Activated T-helper 1 cell treated with anti-CD3 and anti-CD28 coated beads, Interleukin-2, amount 50 U/mL, for 16 hours (primary cell): ENCODE results near the gene GRID1.

ENCODE experiments used
- DNase-seq, 2 donors: peaks; one replicate each; pipeline ENCODE4 v3.0.0-alpha.2; 2020; ENCODE audit warnings: low read depth in 1 of 2, low spot score in 1 of 2

GRID1 gene

DNA sequence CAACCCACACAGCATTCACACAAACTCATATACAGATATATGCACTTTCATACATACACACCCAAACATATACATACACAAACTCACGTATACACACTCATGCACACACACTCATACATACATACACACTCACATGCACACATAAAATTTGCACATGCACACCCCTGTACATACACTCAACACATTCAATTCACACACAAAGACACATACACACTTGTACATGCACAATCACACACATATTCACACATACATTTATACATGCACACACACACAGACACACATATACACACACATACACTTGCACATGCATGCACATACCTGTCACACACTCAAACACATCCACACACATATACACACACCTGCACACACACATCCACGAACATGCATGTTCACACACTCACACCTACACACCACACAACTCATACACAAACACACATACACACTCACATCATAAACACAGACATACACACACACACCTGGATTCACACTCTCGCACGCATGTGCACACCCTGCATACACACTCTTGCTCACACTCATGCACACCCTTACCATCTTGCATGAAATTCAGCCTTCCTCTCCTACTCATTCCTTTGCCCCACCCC is 451.2 kb downstream of the GRID1 start:
- no peak for DNase-seq

DNA sequence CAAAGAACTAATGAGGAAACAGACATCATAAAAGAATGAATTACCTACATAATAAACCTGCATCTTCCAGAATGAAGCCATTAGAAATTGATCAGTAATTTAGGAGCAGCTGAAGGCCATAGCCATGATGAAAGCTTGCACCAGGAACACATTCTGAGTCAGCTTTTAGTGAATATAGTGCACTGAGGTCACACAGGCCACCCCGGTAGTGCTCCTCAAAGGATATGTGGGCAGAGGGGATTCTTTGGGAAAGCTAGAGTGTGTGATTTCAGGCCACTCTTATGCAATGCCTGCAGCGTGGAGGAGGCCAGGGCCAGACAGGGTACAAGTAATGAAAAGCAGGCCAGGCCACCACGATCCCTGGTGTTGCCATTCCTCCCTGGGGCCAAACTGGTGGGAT is 451.9 kb downstream of the GRID1 start:
- no peak for DNase-seq

DNA sequence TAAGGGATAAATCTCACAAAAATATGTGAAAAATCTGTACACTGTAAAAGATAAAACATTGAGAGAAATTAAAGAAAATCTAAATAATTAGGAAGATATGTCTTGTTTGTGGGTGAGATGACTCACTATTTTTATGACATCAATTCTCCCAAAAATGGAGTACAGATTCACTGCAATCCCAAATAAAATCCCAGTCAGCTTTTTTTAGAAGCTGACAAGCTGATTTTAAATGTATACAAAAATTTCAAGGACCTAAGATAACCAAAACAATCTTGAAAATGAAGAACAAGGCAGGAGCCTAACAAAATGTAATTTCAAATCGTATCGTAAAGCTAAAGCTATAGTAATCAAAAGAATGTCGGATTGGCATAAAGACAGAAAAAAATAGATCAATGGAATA is 458.1 kb downstream of the GRID1 start:
- no peak for DNase-seq

DNA sequence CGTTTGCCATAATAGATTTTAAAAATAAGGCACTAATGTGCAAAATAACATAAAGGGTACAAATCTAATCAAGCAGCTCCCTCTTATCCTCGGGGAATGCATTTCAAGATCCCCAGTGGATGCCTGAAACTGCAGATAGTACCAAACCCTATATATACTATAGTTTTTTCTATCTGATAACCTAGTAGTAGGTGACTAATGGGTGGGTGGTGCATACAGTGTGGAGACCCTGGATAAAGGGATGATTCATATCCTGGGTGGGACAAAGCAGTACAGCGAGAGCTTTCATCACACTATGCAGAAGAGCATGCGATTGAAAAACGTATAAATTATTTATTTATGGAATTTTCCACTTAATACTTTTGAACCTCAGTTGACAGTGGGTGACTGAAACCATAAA is 464.5 kb downstream of the GRID1 start:
- DNase-seq, result no peak

DNA sequence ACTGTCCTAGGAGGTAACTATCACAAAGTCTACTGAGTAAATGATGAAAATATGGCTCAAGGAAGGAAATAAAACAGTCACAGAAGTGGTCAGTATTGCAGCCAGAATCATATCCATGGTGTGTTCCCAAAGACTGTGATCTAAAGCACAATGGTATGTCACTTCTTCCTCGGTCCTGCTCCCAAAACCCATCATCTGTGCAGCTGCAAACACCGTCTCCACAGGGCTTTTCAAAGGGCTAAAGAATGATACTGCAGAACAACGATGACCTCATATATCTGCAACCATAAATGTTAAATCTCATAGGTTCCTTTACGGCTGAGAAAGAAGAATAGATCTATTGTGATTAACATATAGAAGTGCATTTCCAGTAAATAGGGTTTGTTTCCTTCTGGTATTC is 465.0 kb downstream of the GRID1 start:
- DNase-seq, result no peak

DNA sequence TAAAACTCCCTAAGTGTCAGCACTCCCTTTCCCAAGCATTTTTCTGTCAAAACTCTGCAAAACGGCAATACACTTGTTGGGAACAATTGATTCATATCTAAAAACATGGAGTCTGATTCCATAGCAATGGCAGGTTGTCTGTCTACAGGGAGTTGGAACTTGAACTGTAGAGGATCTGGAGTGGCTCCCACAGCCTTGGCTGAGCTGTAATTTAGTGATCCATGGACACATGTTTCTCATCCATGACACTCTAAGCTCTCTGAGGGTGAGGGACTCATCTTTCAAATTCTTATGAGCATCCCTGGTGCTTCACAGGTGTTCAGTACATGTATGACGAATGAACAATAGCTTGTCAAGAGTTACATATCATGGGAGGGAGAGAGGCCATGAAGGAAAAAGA is 466.1 kb downstream of the GRID1 start:
- no peak for DNase-seq

DNA sequence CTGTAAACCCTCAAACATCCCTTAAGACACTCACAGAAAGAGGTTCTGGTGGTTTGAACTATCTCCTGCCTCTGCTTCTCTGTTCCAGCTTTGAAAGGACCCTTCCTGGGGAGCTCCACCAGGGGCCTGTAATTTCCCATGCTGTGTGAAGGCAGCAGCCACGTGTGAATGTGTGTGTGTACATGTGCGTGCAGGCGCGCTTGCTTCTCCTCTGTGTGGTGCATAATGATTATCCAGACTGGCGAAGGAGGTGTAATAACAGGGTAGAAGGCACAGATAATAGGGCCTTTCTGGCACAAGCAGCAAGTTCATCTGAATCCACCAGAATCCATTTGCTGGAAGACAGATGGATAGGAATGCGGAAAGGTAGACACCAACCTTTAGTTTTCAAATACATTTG is 466.5 kb downstream of the GRID1 start:
- DNase-seq, result no peak

DNA sequence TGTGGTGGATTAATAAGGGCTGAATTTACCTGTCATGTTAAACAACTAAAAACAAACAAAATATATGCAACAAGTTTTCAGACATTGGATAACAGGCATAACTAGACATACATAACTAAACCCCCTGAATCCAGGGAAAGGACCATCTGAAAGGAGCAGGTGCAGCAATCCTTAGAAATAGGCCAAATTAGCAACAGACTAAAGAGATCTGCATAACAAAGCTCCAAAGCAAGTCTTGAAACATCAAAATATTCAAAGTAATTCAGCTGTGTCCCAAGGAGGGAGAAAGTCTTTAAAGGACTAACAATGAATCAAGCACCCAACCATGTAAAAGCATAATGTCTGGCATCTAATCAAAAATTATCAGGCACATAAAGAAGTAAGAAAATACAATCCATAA is 475.1 kb downstream of the GRID1 start:
- no peak for DNase-seq

DNA sequence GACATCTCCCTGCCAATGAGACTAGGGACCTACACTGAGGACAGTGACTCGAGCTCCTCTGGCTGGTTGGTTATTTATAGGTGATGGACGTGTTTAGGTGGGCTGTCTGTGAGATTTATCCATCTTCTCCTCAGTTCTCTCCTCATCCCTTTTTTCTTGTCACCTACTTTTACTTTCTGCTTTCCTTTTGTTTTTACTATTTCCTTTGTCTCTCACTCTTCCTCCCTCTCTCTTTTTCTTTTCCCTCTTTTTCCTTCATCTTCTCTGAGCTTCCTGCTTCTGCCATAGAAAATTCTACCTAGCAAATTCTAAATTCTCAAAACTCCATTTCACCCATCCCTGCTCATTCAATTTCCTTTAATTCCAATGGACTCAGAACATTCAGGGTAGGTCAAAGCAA is 478.0 kb downstream of the GRID1 start:
- no peak for DNase-seq

DNA sequence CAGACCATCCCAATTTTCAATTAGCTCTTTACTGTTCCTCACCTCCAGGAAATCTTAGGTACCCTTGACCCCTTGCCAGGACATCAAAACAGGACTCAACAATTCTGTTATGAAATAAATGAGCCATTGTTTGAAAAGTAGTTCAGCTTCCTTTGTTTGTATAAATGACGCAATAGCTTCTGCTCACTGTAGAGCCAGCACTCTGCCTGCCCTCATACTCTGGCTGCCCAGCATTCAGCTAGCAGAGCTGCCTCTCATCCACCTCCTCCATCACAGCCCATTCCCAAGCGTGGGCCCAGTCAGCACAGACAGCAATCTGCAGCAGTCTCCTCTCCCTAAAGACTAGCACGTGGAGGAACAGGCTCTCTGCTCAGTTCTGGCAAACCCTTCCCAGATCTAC is 478.6 kb downstream of the GRID1 start:
- no peak for DNase-seq

DNA sequence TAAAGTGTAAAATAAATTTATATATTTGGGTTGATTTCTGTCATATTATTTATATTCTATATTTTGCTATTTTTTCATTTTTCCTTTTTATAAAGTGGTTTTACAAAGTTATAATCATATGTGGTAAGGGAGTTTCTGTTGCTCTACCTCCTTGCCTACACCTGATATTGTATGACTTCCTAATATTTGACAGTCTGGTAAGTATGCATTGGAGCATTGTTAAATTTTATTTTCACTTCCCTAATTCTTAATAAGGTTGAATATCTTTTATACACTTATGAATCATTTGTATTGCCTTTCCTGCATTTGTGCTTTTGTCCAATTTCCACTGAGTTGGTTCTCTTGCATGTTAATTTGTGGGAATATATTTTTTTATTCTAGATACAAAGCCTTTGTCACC is 492.4 kb downstream of the GRID1 start:
- DNase-seq, result no peak

DNA sequence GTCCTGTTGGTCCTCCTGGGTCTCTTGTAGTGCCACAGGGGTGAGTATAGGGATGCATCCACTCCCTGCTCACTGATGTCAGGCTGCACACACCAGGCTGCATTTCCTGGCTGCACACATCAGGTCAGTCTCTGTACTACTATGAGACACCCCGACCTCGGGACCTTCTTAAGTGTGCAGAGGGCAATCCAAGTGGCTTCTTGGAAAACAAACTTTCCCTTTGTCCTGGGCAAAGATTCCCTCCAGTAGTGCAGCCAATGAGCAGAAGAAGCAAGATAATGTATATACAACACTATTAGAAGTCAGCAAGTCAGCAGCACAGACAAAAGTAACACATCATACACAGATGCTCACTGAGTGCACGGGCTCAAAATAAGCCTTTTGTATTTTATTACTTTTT is 493.5 kb downstream of the GRID1 start:
- DNase-seq, result no peak

DNA sequence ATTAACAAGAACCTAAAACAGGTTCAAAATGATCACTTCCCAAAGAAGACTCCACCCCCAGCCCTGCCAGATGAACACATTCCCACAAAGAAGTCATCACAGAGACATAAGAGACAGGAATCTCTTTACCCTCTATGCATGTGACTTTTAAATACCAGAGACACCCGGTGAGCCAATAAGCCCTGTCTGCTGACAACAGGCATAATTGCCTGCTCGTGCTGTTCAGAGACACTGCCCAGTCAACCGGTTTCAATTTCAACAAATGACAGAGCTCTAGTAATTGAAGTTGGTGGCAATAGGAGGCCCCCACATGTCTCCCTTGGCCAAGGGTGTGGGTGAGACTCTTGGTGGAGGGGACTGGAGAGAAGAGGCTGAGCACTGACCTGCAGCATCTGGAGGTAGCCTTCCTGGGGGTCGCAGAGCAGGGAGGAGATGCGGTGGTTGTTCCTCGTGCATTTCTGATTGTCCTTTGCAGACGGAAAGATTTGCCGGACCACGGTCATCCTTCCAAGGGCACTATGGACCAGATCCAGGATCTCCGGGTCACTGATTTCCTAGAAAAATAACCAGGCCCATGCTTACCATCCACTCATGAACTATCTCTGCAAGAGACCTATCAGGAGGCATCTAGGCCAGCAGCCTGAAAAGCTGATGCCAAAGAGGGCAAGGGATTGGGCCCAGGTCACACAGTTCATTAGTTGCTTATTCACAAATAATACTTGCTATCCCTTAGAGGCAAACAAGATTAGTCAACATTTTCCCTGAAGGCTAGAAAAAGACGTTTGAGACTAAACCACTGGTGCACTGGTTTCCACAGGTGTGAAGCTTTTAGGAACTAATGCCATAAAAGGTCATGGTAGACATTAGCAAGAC is 497.7 kb downstream of the GRID1 start:
- DNase-seq, result no peak

DNA sequence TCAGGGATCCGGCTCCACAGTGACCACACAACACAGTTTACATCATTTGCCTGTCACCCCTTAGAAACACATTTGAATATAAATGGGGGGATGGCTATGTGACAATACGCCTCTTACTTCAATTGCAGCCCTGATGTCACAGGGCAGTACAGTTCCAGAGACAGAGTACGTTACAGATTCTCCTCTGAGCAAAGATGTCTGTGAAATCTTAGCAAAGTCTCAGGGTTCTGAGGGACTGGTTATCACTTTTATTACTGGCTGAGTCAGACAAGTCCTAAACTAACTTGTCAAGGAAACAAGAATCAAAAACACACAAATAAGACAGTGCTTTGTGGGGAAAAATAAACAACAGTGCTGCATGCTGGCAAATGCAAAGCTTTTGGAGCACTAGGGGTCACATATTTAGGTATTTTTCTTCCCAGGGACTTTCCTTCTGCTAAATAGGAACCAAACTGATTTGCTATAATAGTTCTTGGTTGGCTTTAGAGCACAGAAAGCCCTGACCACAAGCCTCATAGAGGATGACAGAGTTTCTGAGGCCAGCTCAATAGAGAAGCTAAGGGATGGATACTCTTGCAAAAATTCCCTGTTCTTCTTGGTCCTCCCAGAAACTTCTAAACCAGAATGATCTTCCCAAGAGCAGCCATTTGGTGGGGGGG is 501.6 kb downstream of the GRID1 start:
- DNase-seq, result no peak

DNA sequence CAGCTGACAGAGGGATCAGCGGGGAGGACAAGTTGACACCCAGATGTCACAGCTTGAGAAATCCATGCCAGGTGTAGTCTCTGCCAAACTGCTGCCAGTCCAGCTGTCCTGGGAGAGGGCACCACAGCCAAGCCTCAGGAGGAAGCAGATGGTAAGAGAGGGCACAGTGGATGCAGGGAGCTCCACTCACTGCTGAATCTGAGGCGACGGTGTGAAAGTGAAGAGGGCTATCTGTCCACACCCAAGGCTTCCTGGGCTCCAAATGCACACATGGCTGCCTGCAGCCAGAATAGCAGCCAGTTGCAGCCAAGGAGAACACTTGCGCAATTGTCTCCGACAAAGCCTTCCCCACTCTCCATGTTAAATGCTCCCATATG is 502.4 kb downstream of the GRID1 start:
- DNase-seq, result no peak

DNA sequence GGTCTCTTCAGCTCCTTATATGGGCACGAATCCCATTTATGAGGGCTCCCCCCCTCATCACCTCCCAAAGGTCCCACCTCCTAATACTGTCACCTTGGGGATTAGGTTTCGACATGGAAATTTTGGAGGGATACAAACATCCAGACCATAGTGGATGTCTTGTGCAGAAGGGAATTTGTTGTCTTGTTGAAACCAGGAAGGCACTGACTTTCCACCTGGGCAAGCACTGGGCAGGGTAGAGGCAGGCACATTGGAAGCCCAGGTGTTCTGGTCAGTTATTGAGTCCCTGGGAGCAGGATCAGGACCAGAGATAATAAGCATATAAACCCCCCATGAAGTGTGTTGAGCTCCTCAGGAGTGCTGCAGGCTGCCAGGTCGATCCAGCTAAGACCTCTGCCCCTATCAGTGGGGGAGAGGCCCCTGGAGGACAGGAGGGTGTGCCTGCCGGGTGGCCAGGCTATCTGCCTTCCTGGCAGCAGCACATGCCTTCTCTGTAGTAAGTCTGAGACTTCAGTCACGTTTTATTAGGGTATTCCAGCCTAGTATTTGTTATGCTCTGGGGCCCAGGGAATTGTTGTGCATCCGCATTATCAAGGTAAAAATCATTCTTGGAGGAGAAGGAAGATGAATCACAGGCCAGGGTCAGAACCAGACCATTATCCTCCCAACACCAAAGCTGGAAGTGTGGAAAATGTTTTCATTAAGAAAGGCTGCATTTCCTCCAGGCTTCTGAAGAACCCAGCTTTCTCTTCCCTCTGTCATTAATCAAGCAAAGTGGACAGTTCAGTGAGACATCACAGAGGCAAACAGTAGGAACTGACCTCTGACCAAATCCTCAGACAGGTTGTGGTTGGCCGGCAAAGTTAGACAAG is 503.1 kb downstream of the GRID1 start:
- no peak for DNase-seq

DNA sequence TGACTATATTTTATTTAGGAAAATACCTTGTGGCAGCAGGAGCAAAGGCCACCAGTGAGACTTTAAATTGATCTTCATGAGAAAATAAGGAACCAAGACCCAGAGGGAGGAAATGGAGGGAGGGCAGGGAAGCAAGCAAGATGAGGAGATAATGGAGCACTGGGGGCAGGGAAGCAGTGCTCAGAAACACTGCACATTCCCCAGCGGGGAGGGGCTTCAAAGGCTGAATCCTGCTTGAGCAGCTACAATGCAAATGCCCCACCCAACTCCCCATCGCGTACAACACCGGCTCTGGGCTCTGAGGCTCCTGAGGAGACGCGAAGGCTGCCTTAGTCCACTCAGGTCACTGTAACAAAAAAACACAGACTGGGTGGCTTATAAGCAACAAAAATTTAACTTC is 503.8 kb downstream of the GRID1 start:
- no peak for DNase-seq

DNA sequence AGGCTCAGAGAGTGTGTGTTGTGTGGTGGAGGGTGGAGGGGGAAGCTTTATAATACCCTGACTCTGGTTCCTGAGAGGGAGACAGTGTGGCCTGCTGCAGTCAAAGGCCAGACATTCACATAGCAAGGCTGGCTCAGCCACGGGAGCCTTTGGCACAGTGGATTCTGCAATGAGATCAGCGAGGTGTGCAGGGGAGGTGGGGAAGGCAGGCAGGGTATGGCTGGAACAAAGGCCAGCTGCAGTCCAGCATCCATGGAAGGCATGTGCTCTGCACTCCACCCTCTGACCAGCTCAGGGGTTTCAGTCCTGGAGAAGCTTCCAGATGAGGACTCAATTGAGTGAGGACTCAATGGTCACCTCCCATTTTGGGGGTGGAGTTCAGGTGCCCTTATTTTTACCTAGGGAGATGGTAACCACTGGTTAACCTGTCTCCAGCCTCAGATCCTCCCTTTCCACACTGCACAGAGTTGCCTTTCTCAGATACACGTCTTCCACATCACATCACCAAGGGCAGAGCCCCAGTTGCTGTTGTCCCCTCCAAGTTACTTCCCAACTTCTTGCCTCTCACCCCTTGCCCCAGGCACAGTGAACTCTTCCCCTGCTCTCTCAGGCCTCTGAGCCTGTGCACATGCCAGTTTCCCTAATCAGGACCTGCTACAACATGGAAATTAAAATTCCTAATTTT is 504.9 kb downstream of the GRID1 start:
- DNase-seq, result no peak

DNA sequence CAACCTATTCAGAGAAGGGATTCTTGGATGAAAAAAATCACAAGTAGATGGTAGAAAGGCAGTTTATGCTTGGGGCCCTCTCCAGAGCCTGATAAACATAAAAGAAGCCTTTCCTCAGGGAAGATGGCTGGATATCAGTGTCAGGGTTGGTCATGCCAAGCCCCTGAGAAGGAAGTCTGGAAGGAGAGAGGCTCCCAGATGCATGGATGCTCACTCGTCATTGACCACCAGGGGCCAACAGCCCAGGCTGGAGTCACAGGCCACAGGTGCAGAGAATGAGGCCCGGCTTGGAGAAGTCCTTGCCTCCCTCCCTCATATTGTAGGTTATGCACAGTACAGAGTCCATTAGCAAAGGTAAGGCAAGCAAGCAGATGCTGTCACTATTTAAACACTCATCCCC is 506.7 kb downstream of the GRID1 start:
- no peak for DNase-seq

DNA sequence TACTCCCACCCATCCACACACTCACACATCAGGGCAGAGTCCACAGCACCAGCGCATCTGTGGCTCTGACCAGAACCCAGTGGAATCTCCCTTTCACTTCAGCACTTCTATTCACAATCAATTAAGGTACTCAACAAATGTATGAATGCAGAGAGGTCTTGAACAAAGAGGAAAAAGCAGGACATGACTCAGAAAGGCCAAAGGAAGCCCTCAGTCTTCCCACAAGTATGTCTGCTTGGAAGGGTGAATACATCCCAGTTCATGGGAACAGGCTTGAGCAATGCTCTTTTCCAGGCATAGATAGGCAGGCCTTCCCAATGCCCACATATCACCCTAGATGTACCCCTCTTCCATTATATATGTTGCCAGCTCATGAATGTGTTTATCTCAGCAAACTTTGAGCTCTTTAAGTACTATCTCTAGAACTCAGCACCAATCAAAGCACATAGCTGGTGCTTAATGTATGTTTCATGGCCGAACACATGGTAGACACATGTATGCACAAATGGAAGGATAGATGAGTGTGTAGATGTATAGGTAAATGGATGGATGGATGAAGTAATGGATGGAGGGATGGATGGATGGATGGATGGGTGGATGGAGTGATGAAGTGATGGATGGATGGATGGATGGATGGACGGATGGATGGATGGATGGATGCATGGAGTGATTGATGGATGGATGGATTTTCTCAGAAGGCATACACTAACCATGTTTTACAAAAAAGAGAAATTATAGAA is 507.6 kb downstream of the GRID1 start:
- no peak for DNase-seq
